NCI-H1417 treated with DMSO at 0.1 percent for 48 hours (cell line): ENCODE data around the gene IL17REL.
A peak's percentile ranks its signal among the peaks of the same experiment; 100 is the strongest.

Experiments
- DNase-seq: peaks from one replicate; lab custom pipeline; 2025; lab: John Stamatoyannopoulos, UW

Gene IL17REL

GRCh38 chr22:50022171-50022819 lies 9.7 kb upstream of the IL17REL start:
- no peak for DNase-seq

GRCh38 chr22:50020606-50021005 lies 8.0 kb upstream of the IL17REL start:
- DNase-seq: no peak

GRCh38 chr22:50019316-50019715 lies 6.8 kb upstream of the IL17REL start:
- DNase-seq: no peak

GRCh38 chr22:50018608-50019285 lies 6.2 kb upstream of the IL17REL start:
- DNase-seq: no peak

- DNase-seq: no peak
Observed at GRCh38 chr22:50017701-50018224, 5.2 kb upstream of the IL17REL start.

GRCh38 chr22:50016988-50017700 lies 4.6 kb upstream of the IL17REL start:
- DNase-seq: no peak

- DNase-seq: no peak
Observed at GRCh38 chr22:50016308-50016987, 3.9 kb upstream of the IL17REL start.

GRCh38 chr22:50015451-50016307 lies 3.1 kb upstream of the IL17REL start:
- DNase-seq: no peak

- DNase-seq: no peak
Observed at GRCh38 chr22:50014655-50015401, 2.3 kb upstream of the IL17REL start.

- DNase-seq: no peak
Observed at GRCh38 chr22:50014053-50014501, 1.5 kb upstream of the IL17REL start.

GRCh38 chr22:50011447-50012210 lies 936 bp downstream of the IL17REL start:
- DNase-seq: no peak

- DNase-seq: no peak
Observed at GRCh38 chr22:50010676-50011446, 1.7 kb downstream of the IL17REL start.

- no peak for DNase-seq
Observed at GRCh38 chr22:50009765-50010675, 2.5 kb downstream of the IL17REL start.

- DNase-seq: no peak
Observed at GRCh38 chr22:50009251-50009650, 3.3 kb downstream of the IL17REL start.

- peak; percentile 35 for DNase-seq
Observed at GRCh38 chr22:50008151-50009040, 4.2 kb downstream of the IL17REL start.

GRCh38 chr22:50007057-50007511 lies 5.5 kb downstream of the IL17REL start:
- no peak for DNase-seq

- DNase-seq: no peak
Observed at GRCh38 chr22:50004918-50005317, 7.6 kb downstream of the IL17REL start.
